K562 (cell line): ENCODE results near the gene ABCA4. TPM values are rescaled to one million over a fixed set of nuclear protein-coding genes. Genes with fewer than 3 reads are reported as not detected.

ENCODE experiments used
- ATAC-seq: fragments of 200-7000 bp; cut with Tn5 transposase; 3 replicates; pipeline ENCODE4 v1.9.1; 2020; ENCODE audit warnings: moderate library complexity
- BruUV-seq: library from RNA; stranded (reverse); fragments of 400-500 nt; replicated peaks from 2 replicates; lab custom pipeline; 2021; lab: Mats Ljungman, UMichigan
- CTCF ChIA-PET: fragments of 300-600 bp; formaldehyde crosslinking; extraction: SDS; loops from one replicate; lab custom pipeline; 2021; ENCODE audit warnings: low intra/inter-chr PET ratio; lab: Yijun Ruan, JAX
- POLR2A ChIA-PET: fragments of 300-600, 350-650 bp; sonication (Branson Sonifier 250); formaldehyde crosslinking; extraction: SDS; loops from one replicate; lab custom pipeline; 2021; ENCODE audit warnings: antibody characterized with exemption, inconsistent platforms; lab: Yijun Ruan, JAX
- DNase-seq, 4 experiments: peaks; one replicate each; pipeline versions ENCODE4 v3.0.0 to v3.0.0-alpha.2; 2011 to 2018; ENCODE audit warnings: low spot score in 3 of 4, mixed read lengths in 3 of 4; ENCODE audit errors: extremely low read depth in 1 of 4
- FAIRE-seq: peaks from 2 replicates; lab custom pipeline; 2011; peaks lifted over from hg19 to GRCh38; lab: Jason Lieb, UNC
- H2AFZ ChIP-seq: 2 replicates; pipeline ENCODE4 v1.6.0; 2011; ENCODE audit warnings: low read depth, low read length, control low read depth, inconsistent platforms
- H3K27ac ChIP-seq: fragments of 200-600 bp; 3 replicates; pipeline ENCODE4 v1.8.0; 2011; ENCODE audit warnings: low read depth, mild to moderate bottlenecking, control low read depth, inconsistent platforms, low read length, moderate library complexity, mixed read lengths; ENCODE audit errors: extremely low read depth
- H3K27me3 ChIP-seq, 2 experiments: fragments of 300-600 bp in 1 of 2; 2 replicates in 1 of 2; 3 replicates in 1 of 2; pipeline versions ENCODE4 v1.6.0 to v1.8.0; 2011; ENCODE audit warnings: inconsistent platforms in 2 of 2, low read length in 2 of 2, mild to moderate bottlenecking in 1 of 2, mixed read lengths in 1 of 2, moderate library complexity in 1 of 2; ENCODE audit not compliant: control insufficient read depth in 2 of 2, insufficient read depth in 2 of 2
- H3K36me3 ChIP-seq: fragments of 300-600 bp; 3 replicates; pipeline ENCODE4 v1.8.0; 2011; ENCODE audit warnings: mild to moderate bottlenecking, low read length, inconsistent platforms; ENCODE audit not compliant: control insufficient read depth, insufficient read depth
- H3K4me1 ChIP-seq, 2 experiments: fragments of 200-600 bp in 1 of 2; replicated peaks in 1 of 2; 2 replicates in 1 of 2; 3 replicates in 1 of 2; pipeline versions ENCODE4 v1.5.1 to v1.8.0; 2011; ENCODE audit warnings: inconsistent platforms in 2 of 2, low read length in 2 of 2, mild to moderate bottlenecking in 1 of 2, mixed read lengths in 1 of 2, moderate library complexity in 1 of 2; ENCODE audit not compliant: control insufficient read depth in 2 of 2, insufficient read depth in 2 of 2
- H3K4me2 ChIP-seq: 2 replicates; pipeline ENCODE4 v1.6.1; 2011; ENCODE audit warnings: low read length, control low read depth, inconsistent platforms, mixed read lengths; ENCODE audit not compliant: insufficient read depth
- H3K4me3 ChIP-seq: fragments of 200-600 bp; sonication (generic), shearing (Covaris generic); 2 replicates; pipeline ENCODE4 v1.5.1; 2016; ENCODE audit warnings: control low read depth, inconsistent platforms
- H3K79me2 ChIP-seq: fragments of 200-600 bp; 3 replicates; pipeline ENCODE4 v1.8.0; 2011; ENCODE audit warnings: low read length, inconsistent platforms; ENCODE audit not compliant: control insufficient read depth, insufficient read depth
- H3K9ac ChIP-seq, 2 experiments: 2 replicates each; pipeline versions ENCODE4 v1.6.0 to v1.6.1; 2011; ENCODE audit warnings: low read depth in 2 of 2, low read length in 2 of 2, control low read depth in 1 of 2, inconsistent platforms in 1 of 2, mild to moderate bottlenecking in 1 of 2, mixed read lengths in 1 of 2; ENCODE audit not compliant: insufficient read depth in 1 of 2
- H3K9me1 ChIP-seq: one replicate; pipeline ENCODE4 v1.6.0; 2011; ENCODE audit warnings: inconsistent platforms, mild to moderate bottlenecking, low read length, moderate library complexity; ENCODE audit not compliant: control insufficient read depth, insufficient read depth
- H3K9me3 ChIP-seq: replicated peaks from 2 replicates; pipeline ENCODE4 v1.5.1; 2011; ENCODE audit warnings: low read depth, low read length, inconsistent platforms; ENCODE audit not compliant: control insufficient read depth, insufficient read depth
- H4K20me1 ChIP-seq: replicated peaks from 2 replicates; pipeline ENCODE4 v1.6.1; 2011; ENCODE audit warnings: low read length, inconsistent platforms, mixed read lengths; ENCODE audit not compliant: control insufficient read depth, insufficient read depth
- FUS ChIP-seq: fragments of 200-400 bp; formaldehyde crosslinking; optimal IDR thresholded peaks from 2 replicates; pipeline ENCODE3; 2017; ENCODE audit warnings: low read depth, low read length
- NFE2L1 ChIP-seq: fragments of 450-650 bp; IDR thresholded peaks from 2 replicates; pipeline ENCODE4 v1.6.1; 2016; ENCODE audit warnings: missing genetic modification characterization, low read depth, mild to moderate bottlenecking, missing compliant biosample characterization, moderate library complexity, borderline replicate concordance
- NFRKB ChIP-seq: fragments of 450-650 bp; IDR thresholded peaks from 2 replicates; pipeline ENCODE4 v1.6.1; 2016; ENCODE audit warnings: low read depth
- POLR2H ChIP-seq: IDR thresholded peaks from 2 replicates; pipeline ENCODE4 v1.6.1; 2016; ENCODE audit warnings: missing genetic modification characterization, low read depth, mild to moderate bottlenecking, control low read depth, missing compliant biosample characterization, moderate library complexity
- TEAD2 ChIP-seq: fragments of 450-650 bp; IDR thresholded peaks from 2 replicates; pipeline ENCODE4 v1.6.1; 2016; ENCODE audit warnings: missing genetic modification characterization, control low read depth, missing compliant biosample characterization
- ZNF274 ChIP-seq: IDR thresholded peaks from 2 replicates; pipeline ENCODE4 v1.6.1; 2011; ENCODE audit warnings: low read depth, mild to moderate bottlenecking, low read length, moderate library complexity, borderline replicate concordance
- ZNF445 ChIP-seq: fragments of 250-450 bp; sonication (Bioruptor Pico); IDR thresholded peaks from 2 replicates; pipeline ENCODE4 v1.4.0; 2020; ENCODE audit warnings: low read depth, mild to moderate bottlenecking, moderate library complexity
- WGBS: fragments of 100-300 bp; shearing (Covaris generic); methylation state at CpG from one replicate; pipeline ENCODE4 v1.1.6; 2016; ENCODE audit warnings: low coverage, mixed read lengths; ENCODE audit not compliant: insufficient coverage; ENCODE audit errors: missing lambda C conversion rate; 5-methylcytosine and 5-hydroxymethylcytosine counted together
- in situ Hi-C: fragments of 300-500 bp; cut with MboI; formaldehyde crosslinking; loops from 4 replicates; pipeline ENCODE4 v1.15.0; 2018; ENCODE audit warnings: inconsistent platforms, mixed read lengths
- intact Hi-C: fragments of 100-400 bp; cut with micrococcal nuclease; formaldehyde crosslinking; loops from 2 replicates; pipeline ENCODE4 v1.14.2; 2022
- polyA plus RNA-seq, 8 experiments: library from polyadenylated mRNA; depleted of rRNA in 4 of 8; stranded (reverse) in 5 of 8; unstranded in 3 of 8; fragments of >200 nt; fragmentation: Nextera tagmentation in 2 of 8; fragmentation: Illumina TruSeq in 1 of 8; extraction: Ambion mirVana in 2 of 8; extraction: Trizol in 1 of 8; gene quantifications; 2 replicates each; pipeline versions ENCODE4 v1.2.1 to v1.2.3, GENCODE V29; 2011 to 2014; ENCODE audit warnings: inconsistent platforms in 1 of 8, missing spikeins in 1 of 8
- total RNA-seq, 7 experiments: library from RNA; depleted of rRNA in 6 of 7; stranded (reverse); fragments of >200 nt in 6 of 7; fragmentation: Illumina TruSeq in 2 of 7; extraction: Trizol in 2 of 7; gene quantifications; 2 replicates each; pipeline versions ENCODE4 v1.2.1 to v1.2.3, GENCODE V29; 2011 to 2021; ENCODE audit warnings: low replicate concordance in 1 of 7
- TF ChIP-seq, protein P1 (sequence below): fragments of 250-450 bp; sonication (Bioruptor Pico); IDR thresholded peaks from 2 replicates; pipeline ENCODE4 v1.5.0; 2021; ENCODE audit warnings: mild to moderate bottlenecking, moderate library complexity
- TF ChIP-seq, protein P2 (sequence below): sonication (generic); formaldehyde crosslinking; IDR thresholded peaks from 2 replicates; pipeline ENCODE4 v1.8.1; 2023; ENCODE audit warnings: mild to moderate bottlenecking, missing genetic modification reagents
- TF ChIP-seq, protein P3 (sequence below): IDR thresholded peaks from 2 replicates; pipeline ENCODE4 v1.6.1; 2011; ENCODE audit warnings: borderline replicate concordance, low read depth, mild to moderate bottlenecking, moderate library complexity, low read length; ENCODE audit not compliant: insufficient read depth, poor library complexity, severe bottlenecking
- TF ChIP-seq, protein P4 (sequence below): fragments of 250-450 bp; sonication (Bioruptor Pico); IDR thresholded peaks from 2 replicates; pipeline ENCODE4 v1.4.0; 2020; ENCODE audit warnings: mild to moderate bottlenecking, moderate library complexity, borderline replicate concordance

Gene ABCA4
- total and polyA plus RNA-seq, 9 of the 15 experiments (the other 6 are each of a cell fraction or from before 2014, with no cell fraction given), result 0.01 to 0.04 TPM; not detected in 7

DNA sequence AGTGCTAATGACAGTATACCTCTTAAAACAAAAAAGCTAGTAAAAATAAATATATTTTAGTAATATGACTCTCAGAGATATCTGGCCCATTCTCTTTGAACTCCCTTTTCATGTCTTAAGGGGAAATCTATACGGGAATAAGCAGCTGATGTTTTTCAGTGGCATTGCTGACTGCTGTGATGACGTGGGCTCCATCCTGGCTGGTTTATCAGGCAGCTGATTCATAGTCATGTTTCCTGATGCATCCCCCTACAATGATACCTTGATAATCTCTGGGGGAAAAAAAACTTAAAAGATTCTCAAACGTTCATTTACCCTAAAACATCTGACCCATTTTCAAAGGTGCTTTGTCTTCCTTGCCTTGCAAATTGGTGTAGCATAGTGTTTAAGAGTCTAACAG, 53.8 kb downstream of the ABCA4 start:
- intact Hi-C loops (no loop called here), in situ Hi-C loops (loop anchor here (10.0 kb wide), 2 partner anchors 408 to 738 kb away; no protein-coding TSS in a partner anchor)
- ATAC-seq (no peak), DNase-seq (no peak), FAIRE-seq (no peak)
- no peaks in the 10 kb centered on the region for H4K20me1 ChIP-seq
- no TSS peak for BruUV-seq
- H3K27ac ChIP-seq, result no peak overlapping the region
- no peaks in the 10 kb centered on the region for H3K9me1 ChIP-seq
- H3K9me3 ChIP-seq, result no peaks in the 10 kb centered on the region
- H3K9ac ChIP-seq, result no peak overlapping the region
- no peak overlapping the region for H3K4me2 ChIP-seq
- H3K36me3 ChIP-seq, result no peaks in the 10 kb centered on the region
- H2AFZ ChIP-seq, result no peak overlapping the region
- H3K27me3 ChIP-seq, result peaks cover 3 to 30% of the 10 kb centered on the region in 2 experiments; a peak in 4 of 5 replicates
- ChIA-PET POLR2A (interaction anchor here (0.7 kb wide), 1 partner anchor 966 kb away, joined by 3 read pairs; no protein-coding TSS in a partner anchor), CTCF (no interaction called here)
- no peaks in the 10 kb centered on the region for H3K79me2 ChIP-seq
- 3% methylated on average over 3 of the region's 3 CpGs for WGBS
- H3K4me3 ChIP-seq, result no peak overlapping the region
- H3K4me1 ChIP-seq, result no peaks in the 10 kb centered on the region
- no peak for TF ChIP-seq NFE2L1
- TF ChIP-seq TEAD2 (tag), result no peak
- no peak for TF ChIP-seq ZNF274
- no peak for TF ChIP-seq NFRKB
- TF ChIP-seq, protein P1, sequence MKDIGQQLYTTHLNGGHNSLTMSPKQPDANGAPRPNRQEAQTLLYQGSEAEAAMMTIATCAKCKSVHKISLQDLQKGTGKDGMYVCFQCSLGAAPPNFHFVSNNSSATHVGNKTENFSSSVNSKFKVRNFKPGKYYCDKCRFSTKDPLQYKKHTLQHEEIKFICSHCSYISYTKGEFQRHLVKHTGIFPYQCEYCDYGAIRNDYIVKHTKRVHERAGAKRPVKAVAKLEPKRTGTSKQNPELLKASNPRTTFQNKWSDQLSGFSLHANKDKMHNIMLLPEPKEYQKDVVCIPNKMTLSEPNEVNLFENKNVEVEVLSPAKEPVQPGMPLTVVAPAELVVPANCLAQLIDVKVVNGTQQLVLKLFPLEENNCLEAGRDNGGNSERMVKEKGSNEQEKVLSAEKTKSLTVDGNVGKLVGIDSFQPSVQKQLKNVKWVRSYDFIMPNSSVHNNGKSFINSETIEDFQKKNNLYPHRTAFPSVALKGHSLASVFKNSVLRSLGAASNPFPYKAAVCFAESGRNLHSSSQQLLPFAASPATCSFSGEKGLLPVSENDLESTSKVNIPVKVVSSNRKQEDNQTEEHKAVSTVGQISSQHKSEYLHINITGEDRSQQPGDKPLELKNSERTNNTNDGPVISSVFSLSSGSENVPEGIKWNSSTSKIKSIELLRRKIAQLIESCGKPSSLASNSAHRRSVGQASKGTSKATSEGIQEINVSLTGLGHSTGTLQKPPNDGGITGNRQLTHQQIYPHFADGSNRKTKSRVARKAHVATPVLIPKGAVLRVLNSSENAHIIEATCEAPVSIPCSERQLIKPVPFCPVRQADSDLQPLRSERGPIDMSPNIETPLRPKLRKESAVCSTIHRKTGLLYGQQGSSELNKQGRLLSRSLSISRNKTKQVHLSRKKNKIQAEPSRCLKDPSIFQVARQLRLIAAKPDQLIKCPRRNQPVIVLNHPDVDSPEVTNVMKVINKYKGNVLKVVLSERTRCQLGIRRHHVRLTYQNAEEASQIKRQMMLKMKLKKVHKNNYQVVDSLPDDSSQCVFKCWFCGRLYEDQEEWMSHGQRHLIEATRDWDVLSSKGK (CRISPR knock-in tag), result no peak
- TF ChIP-seq, protein P2, sequence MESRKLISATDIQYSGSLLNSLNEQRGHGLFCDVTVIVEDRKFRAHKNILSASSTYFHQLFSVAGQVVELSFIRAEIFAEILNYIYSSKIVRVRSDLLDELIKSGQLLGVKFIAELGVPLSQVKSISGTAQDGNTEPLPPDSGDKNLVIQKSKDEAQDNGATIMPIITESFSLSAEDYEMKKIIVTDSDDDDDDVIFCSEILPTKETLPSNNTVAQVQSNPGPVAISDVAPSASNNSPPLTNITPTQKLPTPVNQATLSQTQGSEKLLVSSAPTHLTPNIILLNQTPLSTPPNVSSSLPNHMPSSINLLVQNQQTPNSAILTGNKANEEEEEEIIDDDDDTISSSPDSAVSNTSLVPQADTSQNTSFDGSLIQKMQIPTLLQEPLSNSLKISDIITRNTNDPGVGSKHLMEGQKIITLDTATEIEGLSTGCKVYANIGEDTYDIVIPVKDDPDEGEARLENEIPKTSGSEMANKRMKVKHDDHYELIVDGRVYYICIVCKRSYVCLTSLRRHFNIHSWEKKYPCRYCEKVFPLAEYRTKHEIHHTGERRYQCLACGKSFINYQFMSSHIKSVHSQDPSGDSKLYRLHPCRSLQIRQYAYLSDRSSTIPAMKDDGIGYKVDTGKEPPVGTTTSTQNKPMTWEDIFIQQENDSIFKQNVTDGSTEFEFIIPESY, result no peak
- TF ChIP-seq, protein P3, sequence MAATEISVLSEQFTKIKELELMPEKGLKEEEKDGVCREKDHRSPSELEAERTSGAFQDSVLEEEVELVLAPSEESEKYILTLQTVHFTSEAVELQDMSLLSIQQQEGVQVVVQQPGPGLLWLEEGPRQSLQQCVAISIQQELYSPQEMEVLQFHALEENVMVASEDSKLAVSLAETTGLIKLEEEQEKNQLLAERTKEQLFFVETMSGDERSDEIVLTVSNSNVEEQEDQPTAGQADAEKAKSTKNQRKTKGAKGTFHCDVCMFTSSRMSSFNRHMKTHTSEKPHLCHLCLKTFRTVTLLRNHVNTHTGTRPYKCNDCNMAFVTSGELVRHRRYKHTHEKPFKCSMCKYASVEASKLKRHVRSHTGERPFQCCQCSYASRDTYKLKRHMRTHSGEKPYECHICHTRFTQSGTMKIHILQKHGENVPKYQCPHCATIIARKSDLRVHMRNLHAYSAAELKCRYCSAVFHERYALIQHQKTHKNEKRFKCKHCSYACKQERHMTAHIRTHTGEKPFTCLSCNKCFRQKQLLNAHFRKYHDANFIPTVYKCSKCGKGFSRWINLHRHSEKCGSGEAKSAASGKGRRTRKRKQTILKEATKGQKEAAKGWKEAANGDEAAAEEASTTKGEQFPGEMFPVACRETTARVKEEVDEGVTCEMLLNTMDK, result no peak
- no peak for TF ChIP-seq ZNF445 (CRISPR knock-in tag)
- TF ChIP-seq, protein P4, sequence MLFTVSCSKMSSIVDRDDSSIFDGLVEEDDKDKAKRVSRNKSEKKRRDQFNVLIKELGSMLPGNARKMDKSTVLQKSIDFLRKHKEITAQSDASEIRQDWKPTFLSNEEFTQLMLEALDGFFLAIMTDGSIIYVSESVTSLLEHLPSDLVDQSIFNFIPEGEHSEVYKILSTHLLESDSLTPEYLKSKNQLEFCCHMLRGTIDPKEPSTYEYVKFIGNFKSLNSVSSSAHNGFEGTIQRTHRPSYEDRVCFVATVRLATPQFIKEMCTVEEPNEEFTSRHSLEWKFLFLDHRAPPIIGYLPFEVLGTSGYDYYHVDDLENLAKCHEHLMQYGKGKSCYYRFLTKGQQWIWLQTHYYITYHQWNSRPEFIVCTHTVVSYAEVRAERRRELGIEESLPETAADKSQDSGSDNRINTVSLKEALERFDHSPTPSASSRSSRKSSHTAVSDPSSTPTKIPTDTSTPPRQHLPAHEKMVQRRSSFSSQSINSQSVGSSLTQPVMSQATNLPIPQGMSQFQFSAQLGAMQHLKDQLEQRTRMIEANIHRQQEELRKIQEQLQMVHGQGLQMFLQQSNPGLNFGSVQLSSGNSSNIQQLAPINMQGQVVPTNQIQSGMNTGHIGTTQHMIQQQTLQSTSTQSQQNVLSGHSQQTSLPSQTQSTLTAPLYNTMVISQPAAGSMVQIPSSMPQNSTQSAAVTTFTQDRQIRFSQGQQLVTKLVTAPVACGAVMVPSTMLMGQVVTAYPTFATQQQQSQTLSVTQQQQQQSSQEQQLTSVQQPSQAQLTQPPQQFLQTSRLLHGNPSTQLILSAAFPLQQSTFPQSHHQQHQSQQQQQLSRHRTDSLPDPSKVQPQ (CRISPR knock-in tag), result no peak
- no peak for TF ChIP-seq FUS
- TF ChIP-seq POLR2H (tag), result no peak
